KMS-11 (cell line): ENCODE data around the gene TMC1.
"Not testable (repeated sequence)": the region's sequence is repeated elsewhere in the genome, so short reads cannot be mapped to it uniquely, and the experiment has no call there.

Source experiments
- H2AFZ ChIP-seq: fragments of 200-600 bp; sonication (generic); 2 replicates; pipeline ENCODE4 v1.6.1; 2016; ENCODE audit warnings: antibody characterized with exemption, mixed run types, low read depth
- H3K27ac ChIP-seq: fragments of 200-600 bp; sonication (generic); 2 replicates; pipeline ENCODE4 v1.6.1; 2016; ENCODE audit warnings: mild to moderate bottlenecking, mixed run types
- H3K27me3 ChIP-seq: fragments of 200-600 bp; sonication (generic); 2 replicates; pipeline ENCODE4 v1.6.1; 2017; ENCODE audit warnings: mild to moderate bottlenecking, low read depth, mixed run types, moderate library complexity; ENCODE audit not compliant: insufficient read depth
- H3K36me3 ChIP-seq: fragments of 200-600 bp; sonication (generic); 2 replicates; pipeline ENCODE4 v1.6.1; 2017; ENCODE audit warnings: mild to moderate bottlenecking, mixed run types; ENCODE audit not compliant: insufficient read depth
- H3K4me1 ChIP-seq: fragments of 200-600 bp; sonication (generic); 2 replicates; pipeline ENCODE4 v1.6.1; 2016; ENCODE audit warnings: mild to moderate bottlenecking, low read depth, mixed run types; ENCODE audit not compliant: poor library complexity, severe bottlenecking
- H3K4me2 ChIP-seq: fragments of 200-600 bp; sonication (generic); 2 replicates; pipeline ENCODE4 v1.7.0; 2016; ENCODE audit warnings: mild to moderate bottlenecking, mixed run types
- H3K4me3 ChIP-seq: fragments of 200-600 bp; sonication (generic); IDR thresholded peaks from 2 replicates; pipeline ENCODE4 v1.6.1; 2017; ENCODE audit warnings: low read depth, low read length, mixed read lengths; ENCODE audit not compliant: insufficient read depth
- H3K79me2 ChIP-seq: fragments of 200-600 bp; sonication (generic); 2 replicates; pipeline ENCODE4 v1.6.1; 2016; ENCODE audit warnings: low read depth, mixed run types; ENCODE audit not compliant: insufficient read depth
- H3K9ac ChIP-seq: fragments of 200-600 bp; sonication (generic); 2 replicates; pipeline ENCODE4 v1.6.1; 2016; ENCODE audit warnings: mild to moderate bottlenecking, mixed run types
- H4K20me1 ChIP-seq: fragments of 200-600 bp; sonication (generic); 2 replicates; pipeline ENCODE4 v1.6.1; 2016; ENCODE audit warnings: mild to moderate bottlenecking, mixed run types; ENCODE audit not compliant: insufficient read depth
- TF ChIP-seq, protein P1 (sequence below): fragments of 200-600 bp; sonication (generic); conservative IDR thresholded peaks from 2 replicates; pipeline ENCODE4 v1.6.1; 2017; ENCODE audit warnings: low read depth, mild to moderate bottlenecking, antibody characterized with exemption, low read length, moderate library complexity, mixed read lengths

Gene TMC1

DNA sequence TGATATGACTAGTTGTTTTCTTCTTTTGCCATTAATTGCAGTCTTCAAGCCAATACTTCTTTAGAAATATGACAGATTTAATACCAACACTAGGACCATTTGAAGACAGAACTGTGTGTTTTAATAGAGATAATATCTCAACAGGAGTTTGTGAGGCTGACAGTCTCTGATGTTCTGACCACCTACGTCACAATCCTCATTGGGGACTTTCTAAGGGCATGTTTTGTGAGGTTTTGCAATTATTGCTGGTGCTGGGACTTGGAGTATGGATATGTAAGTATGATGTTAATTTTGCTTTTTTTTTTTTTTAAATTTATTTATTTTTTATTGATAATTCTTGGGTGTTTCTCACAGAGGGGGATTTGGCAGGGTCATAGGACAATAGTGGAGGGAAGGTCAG, 283.8 kb downstream of the TMC1 start:
- Histone ChIP-seq H3K4me2 (no peak overlapping the region), H3K36me3 (no peaks in the 10 kb centered on the region), H4K20me1 (no peaks in the 10 kb centered on the region), H3K4me3 (no peak overlapping the region), H3K27me3 (no peaks in the 10 kb centered on the region), H3K9ac (no peak overlapping the region), H3K27ac (no peak overlapping the region), H3K4me1 (no peaks in the 10 kb centered on the region), H3K79me2 (no peaks in the 10 kb centered on the region), H2AFZ (no peak overlapping the region)
- TF ChIP-seq, protein P1, sequence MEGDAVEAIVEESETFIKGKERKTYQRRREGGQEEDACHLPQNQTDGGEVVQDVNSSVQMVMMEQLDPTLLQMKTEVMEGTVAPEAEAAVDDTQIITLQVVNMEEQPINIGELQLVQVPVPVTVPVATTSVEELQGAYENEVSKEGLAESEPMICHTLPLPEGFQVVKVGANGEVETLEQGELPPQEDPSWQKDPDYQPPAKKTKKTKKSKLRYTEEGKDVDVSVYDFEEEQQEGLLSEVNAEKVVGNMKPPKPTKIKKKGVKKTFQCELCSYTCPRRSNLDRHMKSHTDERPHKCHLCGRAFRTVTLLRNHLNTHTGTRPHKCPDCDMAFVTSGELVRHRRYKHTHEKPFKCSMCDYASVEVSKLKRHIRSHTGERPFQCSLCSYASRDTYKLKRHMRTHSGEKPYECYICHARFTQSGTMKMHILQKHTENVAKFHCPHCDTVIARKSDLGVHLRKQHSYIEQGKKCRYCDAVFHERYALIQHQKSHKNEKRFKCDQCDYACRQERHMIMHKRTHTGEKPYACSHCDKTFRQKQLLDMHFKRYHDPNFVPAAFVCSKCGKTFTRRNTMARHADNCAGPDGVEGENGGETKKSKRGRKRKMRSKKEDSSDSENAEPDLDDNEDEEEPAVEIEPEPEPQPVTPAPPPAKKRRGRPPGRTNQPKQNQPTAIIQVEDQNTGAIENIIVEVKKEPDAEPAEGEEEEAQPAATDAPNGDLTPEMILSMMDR = no peak

DNA sequence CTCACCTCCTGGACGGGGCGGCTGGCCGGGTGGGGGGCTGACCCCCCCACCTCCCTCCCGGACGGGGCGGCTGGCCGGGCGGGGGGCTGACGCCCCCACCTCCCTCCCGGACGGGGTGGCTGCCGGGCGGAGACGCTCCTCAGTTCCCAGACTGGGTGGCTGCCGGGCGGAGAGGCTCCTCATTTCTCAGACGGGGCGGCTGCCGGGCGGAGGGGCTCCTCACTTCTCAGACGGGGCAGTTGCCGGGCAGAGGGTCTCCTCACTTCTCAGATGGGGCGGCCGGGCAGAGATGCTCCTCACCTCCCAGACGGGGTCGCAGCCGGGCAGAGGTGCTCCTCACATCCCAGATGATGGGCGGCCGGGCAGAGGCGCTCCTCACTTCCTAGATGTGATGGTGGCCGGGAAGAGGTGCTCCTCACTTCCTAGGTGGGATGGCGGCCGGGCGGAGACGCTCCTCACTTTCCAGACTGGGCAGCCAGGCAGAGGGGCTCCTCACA, 285.0 kb downstream of the TMC1 start:
- H3K27ac ChIP-seq, H3K4me3 ChIP-seq, H4K20me1 ChIP-seq, H3K4me1 ChIP-seq, H2AFZ ChIP-seq, H3K4me2 ChIP-seq, H3K9ac ChIP-seq, H3K36me3 ChIP-seq, H3K27me3 ChIP-seq, H3K79me2 ChIP-seq: not testable (repeated sequence)

DNA sequence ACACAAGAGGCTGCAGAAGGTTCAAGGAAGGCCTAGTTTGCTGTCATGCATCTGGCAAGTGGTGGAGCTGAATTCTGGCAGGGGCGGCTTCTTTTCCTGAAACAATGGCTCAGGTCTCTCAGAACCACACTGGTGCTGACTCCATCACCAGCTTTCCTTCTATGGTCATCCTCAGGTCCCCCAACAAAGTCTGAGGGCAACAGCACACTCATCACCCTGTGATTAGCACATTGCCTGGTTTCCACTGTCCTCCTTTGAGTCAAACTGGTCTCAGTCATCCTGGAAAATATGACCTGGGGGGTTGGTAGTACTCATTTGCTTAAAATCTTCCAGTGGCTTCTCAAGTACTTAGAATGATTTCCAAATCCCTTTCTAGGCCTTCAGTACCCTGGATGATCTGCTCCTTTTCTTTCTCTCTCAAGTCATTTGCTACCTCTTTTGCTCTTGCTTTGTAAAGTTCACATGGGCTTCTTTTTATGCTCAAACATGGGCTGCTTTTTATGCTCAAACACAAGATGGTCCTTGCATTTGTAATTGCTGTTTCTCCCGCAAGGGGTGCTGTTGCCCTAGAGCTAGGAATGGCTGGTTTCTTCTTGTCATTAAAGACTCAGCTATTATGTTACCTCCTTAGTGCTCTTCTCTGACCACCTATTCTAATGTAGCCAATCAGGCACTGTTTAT, 286.5 kb downstream of the TMC1 start:
- Histone ChIP-seq H3K4me2 (no peak overlapping the region), H3K27me3 (no peaks in the 10 kb centered on the region), H3K9ac (no peak overlapping the region), H3K4me3 (no peak overlapping the region), H3K36me3 (no peaks in the 10 kb centered on the region), H3K4me1 (no peaks in the 10 kb centered on the region), H4K20me1 (no peaks in the 10 kb centered on the region), H2AFZ (no peak overlapping the region), H3K79me2 (no peaks in the 10 kb centered on the region), H3K27ac (no peak overlapping the region)
- TF ChIP-seq, protein P1 = peak; percentile 62

DNA sequence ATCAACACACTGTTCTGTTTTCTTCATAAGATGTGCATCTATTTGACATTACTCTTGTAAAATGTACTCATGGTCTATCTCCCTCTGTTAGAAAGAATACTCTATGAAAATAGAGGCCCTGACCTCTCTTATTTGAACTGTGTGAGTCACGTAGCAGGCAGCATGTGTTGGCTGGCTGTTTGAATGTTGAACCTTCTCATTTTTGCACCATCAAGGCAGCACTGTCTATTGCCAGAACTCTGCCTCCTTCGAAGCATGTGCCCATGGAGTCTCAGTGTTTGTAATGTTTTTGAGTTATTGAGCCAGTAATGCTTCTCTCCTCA, 287.0 kb downstream of the TMC1 start:
- H3K4me1 ChIP-seq = no peaks in the 10 kb centered on the region
- TF ChIP-seq, protein P1 = peak; percentile 24; the same call in 1 of the 2 replicates
- H3K9ac ChIP-seq = no peak overlapping the region
- H3K4me2 ChIP-seq = no peak overlapping the region
- no peaks in the 10 kb centered on the region for H3K79me2 ChIP-seq
- no peak overlapping the region for H2AFZ ChIP-seq
- no peak overlapping the region for H3K27ac ChIP-seq
- no peak overlapping the region for H3K4me3 ChIP-seq
- no peaks in the 10 kb centered on the region for H3K27me3 ChIP-seq
- no peaks in the 10 kb centered on the region for H3K36me3 ChIP-seq
- H4K20me1 ChIP-seq = no peaks in the 10 kb centered on the region

DNA sequence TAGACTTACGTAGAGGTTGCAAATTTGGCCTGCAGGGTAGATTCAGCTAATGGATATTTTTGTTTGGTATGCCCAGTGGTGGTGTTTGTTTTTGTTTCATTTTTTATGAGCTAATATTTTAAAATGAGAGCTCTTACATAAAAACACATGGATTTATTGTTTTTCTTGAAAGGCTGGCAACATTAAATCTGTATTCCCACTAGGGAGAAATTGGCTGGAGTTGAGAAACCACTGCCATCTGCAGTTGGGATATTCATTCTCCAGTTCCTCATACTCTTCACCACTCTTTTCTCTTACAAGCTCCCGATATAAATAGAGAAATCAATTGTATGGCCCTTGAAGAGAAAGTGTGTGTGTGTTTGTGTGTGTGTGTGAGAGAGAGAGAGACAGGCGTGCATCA, 288.2 kb downstream of the TMC1 start:
- Histone ChIP-seq H2AFZ (no peak overlapping the region), H4K20me1 (no peaks in the 10 kb centered on the region)

More for the DNA sequence above, 288.2 kb downstream of the TMC1 start:
- Histone ChIP-seq H3K27me3 (no peaks in the 10 kb centered on the region), H3K4me1 (no peaks in the 10 kb centered on the region), H3K27ac (no peak overlapping the region), H3K79me2 (no peaks in the 10 kb centered on the region), H3K4me3 (no peak overlapping the region), H3K9ac (no peak overlapping the region), H3K4me2 (no peak overlapping the region), H3K36me3 (no peaks in the 10 kb centered on the region)
- TF ChIP-seq, protein P1 = no peak
